Fibroblast of lung (primary cell): ENCODE measurements around the gene ZNF174. TPM values are rescaled to one million over a fixed set of nuclear protein-coding genes. Genes with fewer than 3 reads are reported as not detected.

Experiments
- DNase-seq, 2 donors: peaks; one replicate each; pipeline versions ENCODE4 v3.0.0 to v3.0.0-alpha.2; 2010; ENCODE audit warnings: low read depth in 2 of 2
- H2AFZ ChIP-seq: 2 replicates; pipeline ENCODE4 v1.5.1; 2012; ENCODE audit warnings: low read length, control low read depth, inconsistent platforms
- H3K27ac ChIP-seq: 2 replicates; pipeline ENCODE4 v1.5.1; 2011; ENCODE audit warnings: low read length, control low read depth; ENCODE audit not compliant: insufficient read depth
- H3K27me3 ChIP-seq: 2 replicates; pipeline ENCODE4 v1.5.1; 2011; ENCODE audit warnings: mild to moderate bottlenecking, low read length; ENCODE audit not compliant: control insufficient read depth, insufficient read depth
- H3K36me3 ChIP-seq: 2 replicates; pipeline ENCODE4 v1.5.1; 2011; ENCODE audit warnings: low read length; ENCODE audit not compliant: control insufficient read depth, insufficient read depth
- H3K4me1 ChIP-seq: 2 replicates; pipeline ENCODE4 v1.5.1; 2011; ENCODE audit warnings: low read length; ENCODE audit not compliant: control insufficient read depth, insufficient read depth; ENCODE audit errors: extremely low read depth
- H3K4me2 ChIP-seq: 2 replicates; pipeline ENCODE4 v1.5.1; 2011; ENCODE audit warnings: low read length, control low read depth; ENCODE audit not compliant: insufficient read depth; ENCODE audit errors: extremely low read depth
- H3K4me3 ChIP-seq, 4 experiments: fragments of 200-600 bp in 1 of 4; sonication (generic) in 1 of 4; replicated peaks in 1 of 4; 2 replicates each; pipeline ENCODE4 v1.5.1; 2011 to 2016; ENCODE audit warnings: low read length in 4 of 4, low read depth in 3 of 4, mild to moderate bottlenecking in 3 of 4, control low read depth in 2 of 4, inconsistent platforms in 1 of 4, mixed read lengths in 1 of 4; ENCODE audit not compliant: insufficient read depth in 1 of 4; ENCODE audit errors: control extremely low read depth in 1 of 4
- H3K79me2 ChIP-seq: 2 replicates; pipeline ENCODE4 v1.5.1; 2012; ENCODE audit warnings: mild to moderate bottlenecking, low read length, inconsistent platforms; ENCODE audit not compliant: control insufficient read depth, insufficient read depth
- H3K9ac ChIP-seq: 2 replicates; pipeline ENCODE4 v1.5.1; 2011; ENCODE audit warnings: mild to moderate bottlenecking, low read length, control low read depth; ENCODE audit not compliant: insufficient read depth
- H3K9me3 ChIP-seq: 2 replicates; pipeline ENCODE4 v1.5.1; 2012; ENCODE audit warnings: low read depth, low read length; ENCODE audit not compliant: control insufficient read depth, insufficient read depth
- H4K20me1 ChIP-seq: 2 replicates; pipeline ENCODE4 v1.5.1; 2011; ENCODE audit warnings: low read length; ENCODE audit not compliant: control insufficient read depth, insufficient read depth; ENCODE audit errors: extremely low read depth
- CTCF ChIP-seq, 2 donors: IDR thresholded peaks in 1 of 2; conservative IDR thresholded peaks in 1 of 2; 1 replicate in 1 of 2; 2 replicates in 1 of 2; pipeline ENCODE4 v1.5.1; 2011 to 2012; ENCODE audit warnings: low read length in 2 of 2, control low read depth in 1 of 2, inconsistent platforms in 1 of 2, low read depth in 1 of 2, mild to moderate bottlenecking in 1 of 2
- EZH2 ChIP-seq: IDR thresholded peaks from 2 replicates; pipeline ENCODE4 v1.5.1; 2012; ENCODE audit warnings: low read length, control low read depth, mild to moderate bottlenecking; ENCODE audit errors: missing control alignments
- polyA plus RNA-seq, 2 donors: library from polyadenylated mRNA; depleted of rRNA in 1 of 2; stranded (reverse) in 1 of 2; unstranded in 1 of 2; fragments of >200 nt; gene quantifications; 2 replicates each; pipeline ENCODE4 v1.2.1, GENCODE V29; 2011 to 2012; ENCODE audit warnings: missing spikeins in 1 of 2
- total RNA-seq: library from RNA; depleted of rRNA; stranded (reverse); fragments of >200 nt; gene quantifications from 2 replicates; pipeline ENCODE4 v1.2.1, GENCODE V29; 2014

The ZNF174 gene
- total and polyA plus RNA-seq, 2 donors (not counting 1 experiment from before 2014, with no cell fraction given): 8.5 to 9.2 TPM

GRCh38 chr16:3408561-3409197 is 7.7 kb downstream of the ZNF174 start:
- no peak overlapping the region for H3K9ac ChIP-seq
- no peaks in the 10 kb centered on the region for H3K4me1 ChIP-seq
- no peak overlapping the region for H3K27ac ChIP-seq
- no peaks in the 10 kb centered on the region for H4K20me1 ChIP-seq
- peaks cover 9% of the 10 kb centered on the region for H3K9me3 ChIP-seq
- H3K4me2 ChIP-seq: no peak overlapping the region
- H3K27me3 ChIP-seq: no peaks in the 10 kb centered on the region
- H3K36me3 ChIP-seq: peaks cover 13% of the 10 kb centered on the region
- H3K79me2 ChIP-seq: no peaks in the 10 kb centered on the region
- no peak overlapping the region for H3K4me3 ChIP-seq
- no peak for DNase-seq
- H2AFZ ChIP-seq: no peak overlapping the region
- TF ChIP-seq EZH2 (no peak), CTCF (conservative IDR thresholded peaks at IDR 0.05 in 1 of 2, IDR thresholded peaks at IDR 0.05 in 1 of 2; ENCODE audit: low read depth in 1 of 2, low read length in 2 of 2) (no peak)

- Histone ChIP-seq H3K27ac (no peak overlapping the region), H3K36me3 (no peaks in the 10 kb centered on the region), H3K4me3 (no peak overlapping the region), H3K9me3 (peaks cover under 1% of the 10 kb centered on the region), H3K79me2 (no peaks in the 10 kb centered on the region), H2AFZ (no peak overlapping the region), H3K9ac (no peak overlapping the region), H4K20me1 (no peaks in the 10 kb centered on the region), H3K4me1 (no peaks in the 10 kb centered on the region), H3K4me2 (no peak overlapping the region), H3K27me3 (no peaks in the 10 kb centered on the region)
- DNase-seq: peak in 1 of 2 donors; percentile 3
- TF ChIP-seq EZH2: no peak
- TF ChIP-seq CTCF (conservative IDR thresholded peaks at IDR 0.05 in 1 of 2, IDR thresholded peaks at IDR 0.05 in 1 of 2; ENCODE audit: low read depth in 1 of 2, low read length in 2 of 2): no peak
Observed at GRCh38 chr16:3413730-3414379, 12.8 kb downstream of the ZNF174 start.

GRCh38 chr16:3431779-3432219 is 30.8 kb downstream of the ZNF174 start:
- Histone ChIP-seq H2AFZ (peak overlapping the region; percentile 40), H3K79me2 (no peaks in the 10 kb centered on the region), H3K36me3 (peaks cover 2% of the 10 kb centered on the region), H4K20me1 (no peaks in the 10 kb centered on the region), H3K27me3 (no peaks in the 10 kb centered on the region), H3K4me2 (peak overlapping the region; percentile 61), H3K27ac (no peak overlapping the region), H3K4me1 (no peaks in the 10 kb centered on the region), H3K9me3 (no peaks in the 10 kb centered on the region), H3K4me3 (peak overlapping the region in 3 of 4 experiments; percentile 19 to 40 (median 28)), H3K9ac (no peak overlapping the region)
- DNase-seq: peak; percentile 52 to 54
- TF ChIP-seq CTCF (conservative IDR thresholded peaks at IDR 0.05 in 1 of 2, IDR thresholded peaks at IDR 0.05 in 1 of 2; ENCODE audit: low read depth in 1 of 2, low read length in 2 of 2): no peak
- TF ChIP-seq EZH2: no peak
